ENCODE data around the gene CNTNAP2.
"Not testable (repeated sequence)": the region's sequence is repeated elsewhere in the genome, so short reads cannot be mapped to it uniquely, and the experiment has no call there.

Gene CNTNAP2

GRCh38 chr7:148400101-148400500 is 2283.5 kb downstream of the CNTNAP2 start:
- no peak for DNase-seq (ENCODE audit: low spot score)

- no peak for DNase-seq (ENCODE audit: low spot score)
Observed at GRCh38 chr7:148402159-148402558, 2285.6 kb downstream of the CNTNAP2 start.

- DNase-seq (ENCODE audit: low spot score): no peak
Observed at GRCh38 chr7:148403466-148403993, 2286.9 kb downstream of the CNTNAP2 start.

GRCh38 chr7:148408307-148408706 is 2291.7 kb downstream of the CNTNAP2 start:
- no peak for DNase-seq (ENCODE audit: low spot score)

GRCh38 chr7:148410905-148411304 is 2294.3 kb downstream of the CNTNAP2 start:
- no peak for DNase-seq (ENCODE audit: low spot score)

GRCh38 chr7:148412691-148413090 is 2296.1 kb downstream of the CNTNAP2 start:
- no peak for DNase-seq (ENCODE audit: low spot score)

GRCh38 chr7:148419856-148420832 is 2303.5 kb downstream of the CNTNAP2 start:
- no peak for DNase-seq (ENCODE audit: low spot score)

GRCh38 chr7:148422030-148422429 is 2305.4 kb downstream of the CNTNAP2 start:
- DNase-seq (ENCODE audit: low spot score): no peak

GRCh38 chr7:148426393-148426792 is 2309.8 kb downstream of the CNTNAP2 start:
- DNase-seq (ENCODE audit: low spot score): not testable (repeated sequence)

GRCh38 chr7:148430690-148431089 is 2314.1 kb downstream of the CNTNAP2 start:
- not testable (repeated sequence) for DNase-seq (ENCODE audit: low spot score)

- DNase-seq (ENCODE audit: low spot score): no peak
Observed at GRCh38 chr7:148433521-148434180, 2317.1 kb downstream of the CNTNAP2 start.

GRCh38 chr7:148434181-148434757 is 2317.7 kb downstream of the CNTNAP2 start:
- no peak for DNase-seq (ENCODE audit: low spot score)

- DNase-seq (ENCODE audit: low spot score): no peak
Observed at GRCh38 chr7:148434887-148435286, 2318.3 kb downstream of the CNTNAP2 start.

- no peak for DNase-seq (ENCODE audit: low spot score)
Observed at GRCh38 chr7:148435715-148436114, 2319.1 kb downstream of the CNTNAP2 start.

- DNase-seq (ENCODE audit: low spot score): no peak
Observed at GRCh38 chr7:148436135-148436534, 2319.5 kb downstream of the CNTNAP2 start.

GRCh38 chr7:148436571-148436970 is 2320.0 kb downstream of the CNTNAP2 start:
- no peak for DNase-seq (ENCODE audit: low spot score)

GRCh38 chr7:148437043-148437442 is 2320.4 kb downstream of the CNTNAP2 start:
- no peak for DNase-seq (ENCODE audit: low spot score)

- no peak for DNase-seq (ENCODE audit: low spot score)
Observed at GRCh38 chr7:148442141-148442655, 2325.6 kb downstream of the CNTNAP2 start.

GRCh38 chr7:148442933-148443332 is 2326.3 kb downstream of the CNTNAP2 start:
- DNase-seq (ENCODE audit: low spot score): no peak

GRCh38 chr7:148445260-148446044 is 2328.9 kb downstream of the CNTNAP2 start:
- no peak for DNase-seq (ENCODE audit: low spot score)

- peak; percentile 3 for DNase-seq (ENCODE audit: low spot score)
Observed at GRCh38 chr7:148447221-148447849, 2330.7 kb downstream of the CNTNAP2 start.
